Gastroesophageal sphincter (tissue), 2 donors: Measurements from ENCODE around the gene C19orf25.

ENCODE experiments used
- EP300 ChIP-seq: sonication (generic); formaldehyde crosslinking; IDR thresholded peaks from one replicate; pipeline ENCODE4 v1.6.1; 2017; ENCODE audit warnings: antibody characterized with exemption, mild to moderate bottlenecking
- POLR2AphosphoS5 ChIP-seq: sonication (generic); formaldehyde crosslinking; IDR thresholded peaks from one replicate; pipeline ENCODE4 v1.6.1; 2017; ENCODE audit warnings: antibody characterized with exemption

DNA sequence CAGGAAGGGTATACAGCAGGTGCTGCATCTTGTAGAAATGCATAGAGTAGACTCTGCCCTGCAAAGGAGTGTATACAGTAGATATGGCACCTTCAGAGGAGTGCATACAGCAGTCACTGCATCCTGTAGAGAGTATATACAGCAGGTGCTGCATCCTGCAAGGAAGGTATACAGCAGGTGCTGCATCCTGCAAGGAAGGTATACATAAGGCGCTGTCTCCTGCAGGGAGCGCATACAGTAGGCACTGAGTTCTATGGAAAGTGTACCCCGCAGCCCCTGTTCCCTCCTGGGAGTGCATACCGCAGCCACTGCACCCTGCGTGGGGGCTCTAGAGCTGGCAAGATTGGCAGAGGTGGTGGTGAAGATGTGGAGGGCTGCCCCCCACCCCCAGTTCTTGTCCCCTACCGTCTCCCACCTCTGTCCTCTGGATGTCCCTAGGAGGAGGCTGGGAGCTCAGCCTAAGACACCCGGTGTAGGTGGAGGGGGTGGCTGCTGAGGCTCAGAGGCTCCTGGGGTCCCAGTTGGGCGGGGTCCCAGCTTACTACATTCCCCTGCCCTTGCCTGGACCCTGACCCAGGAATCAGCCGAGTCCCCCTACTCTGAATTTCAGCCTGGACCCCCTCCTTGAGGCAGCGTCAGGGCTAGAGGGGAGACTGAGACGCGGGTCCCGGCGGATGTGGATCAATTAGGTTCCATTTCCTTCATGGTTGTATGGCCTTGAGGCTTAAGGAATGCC, 36.1 kb upstream of the C19orf25 start:
- TF ChIP-seq EP300 (no peak), POLR2AphosphoS5 (no peak)
